AG10803 (cell line): ENCODE results near the gene OPHN1.
A peak's percentile ranks its signal among the peaks of the same experiment; 100 is the strongest.

ENCODE experiments used
- DNase-seq: peaks from one replicate; pipeline ENCODE4 v3.0.0; 2010; ENCODE audit warnings: low read depth
- H3K4me3 ChIP-seq: 2 replicates; pipeline ENCODE4 v1.5.1; 2011; ENCODE audit warnings: mild to moderate bottlenecking, low read length, control low read depth
- TF ChIP-seq, protein P1 (sequence below): conservative IDR thresholded peaks from 2 replicates; pipeline ENCODE4 v1.5.1; 2011; ENCODE audit warnings: mild to moderate bottlenecking, low read length, control low read depth, inconsistent platforms

The OPHN1 gene

DNA sequence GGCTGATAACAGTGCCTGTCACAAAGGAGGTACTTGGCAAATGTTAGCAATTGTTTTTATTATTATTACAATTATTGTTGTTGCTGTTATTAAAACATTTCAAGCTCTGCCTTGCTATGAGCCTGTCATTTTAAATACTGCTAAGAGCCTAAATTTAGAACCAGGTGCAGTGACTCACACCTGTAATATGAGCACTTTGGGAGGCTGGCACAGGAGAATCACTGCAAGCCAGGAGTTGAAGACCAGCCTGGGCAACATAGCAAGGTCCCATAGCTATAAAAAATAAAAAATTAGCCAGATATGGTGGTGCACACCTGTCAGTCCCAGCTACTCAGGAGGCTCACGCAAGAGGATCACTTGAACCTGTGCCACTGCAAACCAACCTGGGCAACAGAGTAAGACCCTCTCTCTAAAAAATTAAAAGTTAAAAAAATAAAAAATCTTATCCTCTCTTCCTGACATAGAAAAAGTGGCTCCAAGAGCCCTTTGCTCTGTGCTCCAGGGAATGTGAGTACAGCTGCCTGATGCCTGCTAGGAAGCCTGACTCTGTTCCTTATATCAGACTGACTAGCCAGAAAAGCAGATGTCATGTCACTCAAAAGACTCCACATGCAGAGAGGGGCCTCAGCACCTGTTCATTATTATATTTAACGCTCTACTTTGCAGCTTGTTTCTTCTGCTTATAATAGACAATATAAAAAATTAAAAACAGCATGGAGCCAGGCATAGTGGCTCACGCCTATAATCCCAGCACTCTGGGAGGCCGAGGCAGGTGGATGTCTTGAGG lies 234.0 kb downstream of the OPHN1 start:
- TF ChIP-seq, protein P1, sequence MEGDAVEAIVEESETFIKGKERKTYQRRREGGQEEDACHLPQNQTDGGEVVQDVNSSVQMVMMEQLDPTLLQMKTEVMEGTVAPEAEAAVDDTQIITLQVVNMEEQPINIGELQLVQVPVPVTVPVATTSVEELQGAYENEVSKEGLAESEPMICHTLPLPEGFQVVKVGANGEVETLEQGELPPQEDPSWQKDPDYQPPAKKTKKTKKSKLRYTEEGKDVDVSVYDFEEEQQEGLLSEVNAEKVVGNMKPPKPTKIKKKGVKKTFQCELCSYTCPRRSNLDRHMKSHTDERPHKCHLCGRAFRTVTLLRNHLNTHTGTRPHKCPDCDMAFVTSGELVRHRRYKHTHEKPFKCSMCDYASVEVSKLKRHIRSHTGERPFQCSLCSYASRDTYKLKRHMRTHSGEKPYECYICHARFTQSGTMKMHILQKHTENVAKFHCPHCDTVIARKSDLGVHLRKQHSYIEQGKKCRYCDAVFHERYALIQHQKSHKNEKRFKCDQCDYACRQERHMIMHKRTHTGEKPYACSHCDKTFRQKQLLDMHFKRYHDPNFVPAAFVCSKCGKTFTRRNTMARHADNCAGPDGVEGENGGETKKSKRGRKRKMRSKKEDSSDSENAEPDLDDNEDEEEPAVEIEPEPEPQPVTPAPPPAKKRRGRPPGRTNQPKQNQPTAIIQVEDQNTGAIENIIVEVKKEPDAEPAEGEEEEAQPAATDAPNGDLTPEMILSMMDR, result no peak
- H3K4me3 ChIP-seq, result no peak overlapping the region
- DNase-seq, result no peak

DNA sequence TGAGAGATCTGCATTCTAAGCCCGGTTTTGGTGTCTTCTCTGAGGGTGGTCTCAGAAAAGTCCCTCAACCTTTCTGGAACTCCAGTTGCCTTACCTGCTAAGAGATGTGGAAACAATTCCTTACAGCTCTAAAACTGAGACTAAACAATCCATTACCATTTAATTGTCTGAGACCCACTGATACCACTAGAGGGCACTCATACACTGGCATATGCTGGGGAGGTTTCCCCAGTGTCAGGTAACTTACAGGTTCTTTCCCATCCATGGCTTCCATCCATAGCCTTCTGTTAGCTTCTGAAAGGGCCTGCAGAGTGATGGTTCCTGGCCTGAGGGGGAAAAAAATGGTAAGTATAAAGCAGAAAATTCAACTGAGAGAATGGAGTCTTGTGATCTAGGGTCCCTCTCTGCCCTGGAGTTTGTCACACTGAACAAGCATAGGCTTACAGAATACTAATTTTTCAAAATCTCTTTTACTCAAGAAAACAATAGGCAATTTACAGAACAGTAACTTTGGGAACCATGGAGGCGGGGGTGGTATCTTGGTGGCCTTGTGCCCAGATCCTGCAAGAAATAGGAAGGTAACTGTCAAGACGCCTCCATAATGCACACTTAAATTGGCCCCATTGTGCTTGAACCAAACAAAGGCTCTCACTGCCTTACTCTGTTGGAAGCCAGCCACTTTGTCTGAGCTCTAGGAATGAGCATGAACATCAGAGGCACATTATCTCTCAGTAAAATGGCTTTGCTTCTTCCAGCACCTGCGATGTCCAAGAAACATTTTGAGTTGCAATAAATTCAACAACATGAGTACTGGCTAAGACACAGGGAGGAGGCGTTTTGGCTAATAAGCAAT lies 236.1 kb downstream of the OPHN1 start:
- DNase-seq, result peak; percentile 38
- no peak overlapping the region for H3K4me3 ChIP-seq

DNA sequence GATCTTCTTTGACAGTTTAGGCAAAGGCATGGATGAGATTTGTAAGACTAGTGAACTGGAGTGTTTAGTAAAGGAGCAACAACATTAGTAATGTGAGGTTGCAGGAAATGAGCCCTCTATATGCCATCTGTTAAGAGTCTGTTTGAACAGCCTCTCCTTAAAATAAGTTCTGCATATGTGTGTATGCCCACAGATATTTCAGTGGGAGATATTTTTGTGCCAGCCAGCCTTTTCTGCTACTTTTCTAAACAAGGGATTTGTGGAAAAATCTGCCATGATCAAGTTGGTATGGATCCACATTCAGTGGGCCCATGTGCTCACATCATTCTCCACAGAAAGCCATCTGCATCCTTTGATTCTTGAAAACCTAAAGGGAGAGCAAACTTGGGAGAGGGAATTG lies 237.7 kb downstream of the OPHN1 start:
- DNase-seq, result no peak
- TF ChIP-seq, protein P1, result no peak
- no peak overlapping the region for H3K4me3 ChIP-seq

More for the DNA sequence above, 236.1 kb downstream of the OPHN1 start:
- TF ChIP-seq, protein P1, result peak; percentile 69

DNA sequence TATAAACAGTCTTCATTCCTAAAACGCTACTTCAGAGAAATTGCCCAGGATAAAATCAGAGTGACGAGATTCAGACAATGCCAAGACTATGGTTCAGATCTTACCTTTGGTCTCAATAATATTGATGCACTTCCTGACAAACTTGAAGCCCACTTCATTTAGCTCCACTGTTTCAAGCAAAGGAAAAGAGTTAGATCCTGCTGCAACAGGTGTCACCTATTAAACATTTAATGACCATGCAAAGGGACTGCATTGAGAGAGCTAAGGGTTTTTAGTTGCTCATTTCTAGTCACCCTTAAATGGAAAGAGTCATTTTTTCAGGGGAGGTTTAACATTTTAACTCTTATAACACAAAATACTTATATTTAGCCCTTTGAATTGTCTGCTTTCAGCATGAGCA lies 239.5 kb downstream of the OPHN1 start:
- TF ChIP-seq, protein P1, result no peak
- no peak for DNase-seq
- no peak overlapping the region for H3K4me3 ChIP-seq

DNA sequence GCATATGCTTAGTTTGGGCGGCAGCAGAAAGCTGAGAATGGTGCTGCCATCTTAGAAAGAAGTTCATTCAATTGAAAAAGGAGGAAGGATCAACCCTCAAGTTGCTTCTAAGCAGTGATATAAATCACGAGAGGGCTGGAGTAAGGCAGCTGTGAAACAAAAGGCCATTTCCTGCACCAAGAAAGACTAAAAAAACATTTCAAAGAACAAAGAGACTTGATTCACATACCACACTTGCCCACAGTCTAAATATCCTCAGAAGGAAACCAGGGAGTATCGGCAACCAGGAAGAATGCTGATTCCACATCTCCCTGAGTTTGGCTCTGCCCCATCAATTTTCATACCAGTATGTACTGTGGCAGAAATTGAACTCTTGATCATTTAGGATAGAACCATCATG lies 240.1 kb downstream of the OPHN1 start:
- no peak overlapping the region for H3K4me3 ChIP-seq
- TF ChIP-seq, protein P1, result no peak
- DNase-seq, result no peak

DNA sequence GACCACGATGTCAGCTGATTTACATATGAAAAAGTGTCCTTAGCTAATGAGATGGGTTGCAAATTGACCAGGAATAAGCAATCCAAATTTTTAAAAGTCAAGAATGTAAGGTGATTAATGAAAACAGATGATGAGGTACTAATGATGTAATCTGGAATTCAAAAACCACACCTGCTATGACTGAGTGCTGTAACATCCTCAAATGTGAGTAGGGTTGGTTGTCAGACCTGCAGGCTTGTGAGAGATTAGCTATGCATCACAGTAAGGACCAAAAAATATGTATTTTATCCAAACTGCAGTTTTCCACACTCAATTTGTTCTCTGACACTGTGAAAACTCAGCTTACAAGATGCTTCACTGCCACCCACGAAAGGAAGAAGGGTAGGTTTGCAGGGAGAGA lies 242.5 kb downstream of the OPHN1 start:
- TF ChIP-seq, protein P1, result no peak
- DNase-seq, result no peak
- H3K4me3 ChIP-seq, result no peak overlapping the region
